ENCODE results near the gene SNX10.

The SNX10 gene

DNA sequence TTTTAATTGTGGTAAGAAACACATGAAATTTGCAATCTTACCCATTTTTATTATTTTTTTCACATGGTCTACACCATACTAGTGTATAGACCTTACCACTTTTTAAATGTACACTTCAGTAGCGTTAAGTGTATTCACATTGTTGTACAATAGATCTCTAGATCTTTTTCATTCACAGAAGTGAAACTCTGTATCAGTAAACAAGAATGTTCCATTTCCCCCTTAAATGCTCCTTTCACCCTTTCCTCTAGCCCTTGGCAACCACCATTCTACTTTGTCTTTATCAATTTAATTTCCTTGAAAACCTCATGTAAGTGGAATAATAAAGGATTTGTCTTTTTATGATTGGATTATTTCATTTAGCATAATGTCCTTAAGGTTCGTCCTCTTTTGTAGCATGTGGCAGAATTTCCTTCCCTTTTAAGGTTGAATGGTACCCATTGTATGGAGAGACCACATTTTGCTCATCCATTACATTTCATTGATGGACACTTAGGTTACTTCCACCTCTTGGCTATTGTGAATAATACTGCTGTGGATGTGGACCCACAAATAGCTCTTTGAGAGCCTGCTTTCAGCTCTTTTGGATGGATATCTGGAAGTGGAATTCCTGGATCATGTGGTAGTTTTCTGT, 45.7 kb downstream of the SNX10 start:
- DNase-seq, result no peak

DNA sequence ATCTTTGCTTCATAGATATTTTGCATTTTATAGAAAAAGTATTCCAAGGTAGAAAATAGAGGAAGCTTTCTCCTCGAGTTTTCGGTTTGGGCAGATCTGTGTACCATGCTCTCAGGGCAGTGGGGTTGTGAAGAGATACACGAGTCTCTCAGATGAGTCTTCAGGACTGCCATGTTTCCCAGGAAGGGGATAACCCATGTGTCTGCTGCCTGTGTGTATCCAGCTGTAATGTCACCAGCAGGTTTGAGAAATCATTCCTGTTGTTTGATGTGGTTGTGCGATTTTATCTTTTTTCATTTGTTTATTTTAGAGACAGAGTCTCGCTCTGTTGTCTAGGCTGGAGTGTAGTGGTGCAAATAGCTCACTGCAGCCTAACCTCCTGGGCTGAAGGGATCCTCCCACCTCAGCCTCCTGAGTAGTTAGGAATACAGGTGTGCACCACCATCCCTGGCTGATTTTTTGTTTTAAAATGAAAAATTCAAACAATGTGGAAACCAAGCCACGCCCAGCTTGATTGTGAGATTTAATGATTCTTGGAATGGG, 48.9 kb downstream of the SNX10 start:
- no peak for DNase-seq

DNA sequence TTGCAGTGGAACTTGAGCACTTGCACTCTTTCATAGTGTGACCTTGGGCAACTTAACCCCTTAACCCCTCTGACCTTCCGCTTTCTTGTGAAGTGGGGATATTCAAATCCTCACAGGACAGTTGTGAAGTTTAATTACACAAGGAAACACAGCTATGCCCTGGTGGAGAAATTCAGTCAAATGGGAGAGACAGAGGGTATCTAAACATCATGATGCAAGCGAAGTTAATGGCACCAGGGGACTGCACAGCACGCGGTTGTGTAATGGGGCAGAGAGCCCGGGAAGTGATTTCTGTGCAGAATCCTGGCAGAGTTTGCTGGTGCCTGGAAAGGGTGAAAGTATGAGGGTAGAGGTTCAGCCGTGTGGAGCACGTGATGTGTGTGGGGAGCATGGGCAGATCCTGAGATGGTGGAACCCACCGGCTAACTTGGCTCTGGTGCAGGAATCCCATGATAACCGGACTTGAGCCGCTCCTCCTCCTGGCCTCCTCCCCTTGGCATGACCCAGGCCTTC, 51.7 kb downstream of the SNX10 start:
- DNase-seq, result no peak

DNA sequence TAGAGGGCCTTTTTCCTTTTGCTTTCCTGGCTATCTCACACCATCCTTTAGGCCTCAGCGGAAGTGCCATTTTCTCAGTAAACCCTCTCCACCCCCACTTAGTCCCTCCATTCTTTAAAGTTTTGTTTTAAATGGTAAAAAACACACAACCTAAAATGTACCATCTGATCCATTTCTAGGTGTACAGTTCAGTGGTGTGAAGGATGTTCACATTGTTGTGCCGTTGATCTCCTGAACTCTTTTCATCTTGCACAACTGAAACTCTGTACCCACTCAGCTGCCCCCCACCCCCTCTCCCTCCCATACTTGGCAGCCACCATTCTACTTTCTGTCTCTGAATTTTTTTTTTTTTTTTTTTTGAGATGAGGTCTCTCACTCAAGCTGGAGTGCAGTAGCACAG, 52.2 kb downstream of the SNX10 start:
- DNase-seq, result no peak

DNA sequence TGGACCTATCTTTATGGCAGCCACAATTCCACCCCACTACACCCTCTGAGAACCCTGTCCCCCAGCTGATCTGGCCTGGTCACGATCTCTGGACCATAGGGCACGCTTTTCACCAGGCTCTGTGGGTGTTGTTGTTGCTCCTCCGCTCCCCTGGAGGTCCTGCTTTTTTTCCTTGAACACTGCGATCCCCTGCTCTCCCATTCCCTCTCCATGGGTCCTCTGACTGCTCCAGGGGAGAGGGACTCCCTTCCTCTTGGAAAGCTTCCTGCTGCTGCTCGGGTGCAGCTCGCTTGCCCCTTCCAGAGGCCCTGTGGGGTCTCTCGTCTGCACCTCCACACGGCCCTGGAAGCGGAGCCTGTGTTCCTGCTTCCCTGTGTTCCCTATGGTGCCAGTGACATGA, 53.5 kb downstream of the SNX10 start:
- no peak for DNase-seq

DNA sequence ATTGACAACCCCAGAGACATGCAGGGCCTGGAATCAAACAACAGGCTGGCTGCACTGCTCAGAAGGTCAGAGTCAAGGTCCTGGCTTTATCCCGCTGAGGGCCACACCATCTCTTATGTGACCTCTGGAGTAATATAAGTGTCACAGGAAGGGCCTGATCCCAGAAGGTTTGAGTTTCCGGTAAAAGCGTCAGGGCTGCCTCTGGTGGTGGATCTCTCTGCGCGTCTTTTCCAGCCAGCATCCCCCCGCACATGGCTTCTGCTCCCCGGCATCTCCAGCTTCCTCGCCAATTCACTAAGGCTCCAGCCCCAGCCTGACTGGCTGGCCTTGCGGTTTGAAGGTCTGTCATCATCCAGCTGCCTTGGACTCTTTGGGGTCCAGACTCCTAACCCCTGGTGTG, 54.2 kb downstream of the SNX10 start:
- DNase-seq, result no peak

DNA sequence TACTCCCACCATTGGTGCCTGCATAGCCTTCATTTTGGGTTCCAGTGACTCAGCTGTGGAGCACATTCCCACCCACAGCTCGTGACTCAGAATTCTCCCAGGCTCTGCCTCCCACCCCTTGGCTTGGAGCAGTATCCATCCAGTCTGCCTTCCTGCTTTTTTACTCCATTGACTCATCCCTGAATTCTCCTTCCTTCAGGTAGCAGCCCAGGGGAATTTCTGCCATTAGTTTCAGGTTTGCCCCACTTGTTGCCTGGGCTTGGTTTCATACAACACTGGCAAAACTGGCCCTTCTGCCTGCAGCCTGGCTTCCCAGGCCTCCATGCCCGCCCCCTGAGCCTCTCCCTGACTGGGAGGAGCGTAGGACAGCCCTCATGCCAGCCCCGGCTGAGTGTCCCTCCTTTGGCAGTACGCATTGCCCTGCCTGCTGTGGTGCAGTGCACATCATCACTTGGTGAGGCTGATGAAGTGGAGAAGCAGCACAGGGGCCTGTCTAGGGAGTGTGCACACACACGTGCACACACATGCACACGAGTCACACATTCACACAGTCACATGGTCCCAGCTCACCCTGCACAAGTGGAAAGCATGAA, 55.0 kb downstream of the SNX10 start:
- DNase-seq, result no peak

DNA sequence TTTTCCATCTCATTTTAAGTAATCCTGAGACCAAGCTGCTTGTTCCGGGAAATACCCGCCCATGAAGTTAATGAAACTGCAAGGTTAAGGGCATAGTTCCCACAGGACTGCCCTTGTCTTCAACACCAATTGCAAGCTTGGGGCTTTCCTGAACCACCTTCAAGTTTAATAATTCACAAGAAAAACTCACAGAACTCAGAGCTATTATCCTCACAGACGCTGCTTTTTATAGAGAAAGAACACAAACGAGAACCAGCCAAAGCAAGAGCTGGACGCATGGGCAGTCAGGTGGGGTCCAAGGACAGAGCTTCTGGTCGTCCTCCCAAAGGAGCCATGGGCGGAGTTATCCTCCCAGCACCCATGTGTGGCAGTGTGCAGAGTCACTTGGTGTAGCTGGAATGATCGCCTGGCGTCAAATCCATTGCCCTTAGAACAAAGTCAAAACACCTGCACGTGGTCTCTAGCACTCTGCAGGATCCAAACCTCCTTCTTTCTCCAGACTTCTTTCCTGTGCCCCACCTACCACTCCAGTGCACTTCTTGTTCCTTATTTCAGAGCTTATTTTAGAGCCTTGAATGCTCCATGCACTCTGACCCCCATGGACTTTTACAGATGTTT, 56.7 kb downstream of the SNX10 start:
- DNase-seq, result no peak

DNA sequence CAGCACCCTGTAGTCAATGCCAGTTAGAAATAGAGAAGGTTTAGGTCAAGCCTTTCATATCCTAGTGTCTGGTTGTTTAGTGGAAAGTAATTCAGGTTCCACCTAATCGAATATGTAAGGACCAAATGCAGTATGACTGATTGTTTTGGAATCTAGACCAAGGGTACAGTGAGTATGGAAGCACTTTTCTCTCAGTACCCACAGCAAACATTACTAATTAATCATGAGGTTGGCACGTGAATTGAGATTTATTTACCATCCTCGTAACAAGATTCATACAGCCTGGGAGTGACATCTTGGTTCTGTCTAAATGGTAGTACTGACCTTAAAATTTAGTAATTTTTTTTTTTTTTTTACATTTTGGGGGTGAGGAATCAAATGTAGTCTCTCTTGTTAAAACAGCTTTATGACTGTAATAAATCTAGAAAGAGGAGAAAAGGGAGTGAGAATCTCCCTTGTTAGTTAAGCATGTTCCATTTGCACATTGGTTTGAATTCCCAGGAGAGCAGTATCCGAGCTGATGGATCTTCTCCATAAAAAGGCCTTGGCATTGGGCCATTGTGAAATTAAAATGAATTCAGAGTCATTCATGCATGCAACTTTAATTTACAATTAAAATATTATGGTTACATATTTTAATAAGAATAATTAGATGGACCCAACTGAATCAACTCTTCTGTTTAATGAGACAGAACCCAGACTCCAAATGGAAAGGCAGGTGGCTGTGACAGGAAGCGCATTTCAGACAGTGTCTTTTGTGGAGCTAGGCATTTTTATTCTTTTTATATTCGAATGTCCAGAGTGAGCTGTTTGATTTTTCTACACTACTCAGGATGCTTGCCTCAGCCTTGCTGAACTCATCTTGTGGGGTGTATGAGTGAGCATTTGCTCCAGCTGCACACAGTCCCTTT, 57.6 kb downstream of the SNX10 start:
- DNase-seq, result no peak

DNA sequence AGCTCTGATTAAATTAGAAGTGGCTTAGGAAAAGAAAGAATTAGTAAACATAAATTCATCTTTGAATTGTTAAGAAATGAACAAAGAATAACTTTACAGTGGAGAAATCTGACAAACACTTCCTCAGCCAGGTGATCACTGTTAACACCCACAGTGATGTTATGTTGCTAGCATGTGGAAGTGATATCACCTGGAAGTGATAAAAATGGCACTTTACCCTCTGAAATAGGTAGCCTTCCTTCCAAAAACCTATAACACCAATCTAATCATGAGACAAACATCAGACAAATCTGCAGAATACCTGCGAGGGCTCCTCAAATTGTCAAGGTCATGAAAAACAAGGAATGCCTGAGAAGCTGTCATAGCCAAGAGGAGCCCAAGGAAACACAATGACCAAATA, 59.5 kb downstream of the SNX10 start:
- no peak for DNase-seq

DNA sequence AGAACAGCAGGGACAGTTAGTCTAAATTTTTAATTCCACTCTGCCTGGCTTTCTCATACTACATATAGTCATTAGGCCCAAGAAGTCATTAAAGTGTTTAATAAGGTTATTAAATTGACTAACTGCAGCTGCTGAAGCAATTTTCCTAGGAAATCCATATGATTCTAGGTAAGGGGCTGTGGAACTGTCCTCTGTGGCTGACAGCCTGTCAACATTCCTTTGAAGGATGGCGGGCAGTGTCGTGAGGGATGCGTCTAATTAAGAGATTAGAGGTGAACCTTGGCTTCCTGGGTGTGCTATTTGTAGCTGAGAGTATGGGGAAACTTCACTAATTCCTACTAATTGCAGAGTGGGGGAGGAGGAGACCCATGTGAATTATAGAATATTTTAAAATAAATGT, 64.6 kb downstream of the SNX10 start:
- no peak for DNase-seq

DNA sequence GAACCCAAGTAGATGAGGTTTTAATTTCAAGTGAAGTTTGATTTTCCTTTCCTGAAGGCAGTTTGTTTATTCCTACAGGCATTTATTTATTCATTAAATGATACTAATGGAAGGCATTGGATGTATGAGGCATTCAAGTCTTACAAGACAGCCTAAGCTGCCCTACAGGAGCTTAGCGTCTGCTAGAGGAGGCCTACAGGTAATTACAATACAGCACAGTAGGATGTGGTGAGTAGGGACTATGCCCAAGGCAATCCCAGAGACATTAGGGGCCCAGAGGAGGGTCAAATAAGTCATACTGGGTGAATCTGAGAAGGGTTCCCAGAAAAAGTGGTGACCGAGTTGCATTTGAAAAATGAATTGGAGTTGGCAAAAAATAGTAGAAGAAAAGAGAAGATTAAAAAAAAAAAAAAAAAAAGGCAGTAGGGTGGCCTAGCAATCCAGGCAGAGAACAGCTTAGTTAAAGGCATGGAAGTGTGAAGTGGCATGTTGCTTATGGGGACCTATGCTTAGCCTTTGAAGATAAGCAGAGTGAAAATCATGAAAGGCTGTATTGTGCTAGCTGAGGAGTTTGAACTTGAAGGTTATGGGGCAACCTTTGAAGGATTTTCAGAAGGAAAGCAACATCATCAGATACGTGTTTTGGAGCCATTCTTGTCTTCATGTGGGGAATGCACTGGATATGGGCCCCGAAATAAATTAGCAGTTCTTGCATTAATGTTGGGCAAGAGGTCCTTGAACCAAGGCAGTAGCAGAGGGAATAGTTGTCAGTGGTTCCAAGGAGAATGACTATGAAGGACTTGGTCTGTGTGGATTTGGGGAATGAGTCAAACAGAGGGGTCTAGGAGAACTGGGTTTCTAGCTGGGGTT, 65.5 kb downstream of the SNX10 start:
- DNase-seq, result no peak

DNA sequence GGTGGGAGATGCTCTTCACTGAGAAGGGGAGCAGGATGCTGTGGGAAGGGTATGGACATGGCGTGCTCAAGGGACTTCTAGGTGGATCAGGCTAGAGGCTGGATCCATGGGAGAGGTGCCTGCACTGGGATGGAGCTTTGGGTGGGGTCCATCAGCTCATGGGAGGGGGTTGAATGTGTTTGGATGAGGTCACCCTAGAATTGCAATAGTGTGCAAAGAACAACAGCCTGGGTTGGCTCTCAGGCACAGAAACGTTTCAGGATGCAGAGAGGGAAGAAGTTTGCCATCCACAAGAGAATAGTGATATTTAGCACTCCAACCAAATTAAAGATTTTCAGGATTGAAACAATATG, 66.1 kb downstream of the SNX10 start:
- DNase-seq, result no peak

DNA sequence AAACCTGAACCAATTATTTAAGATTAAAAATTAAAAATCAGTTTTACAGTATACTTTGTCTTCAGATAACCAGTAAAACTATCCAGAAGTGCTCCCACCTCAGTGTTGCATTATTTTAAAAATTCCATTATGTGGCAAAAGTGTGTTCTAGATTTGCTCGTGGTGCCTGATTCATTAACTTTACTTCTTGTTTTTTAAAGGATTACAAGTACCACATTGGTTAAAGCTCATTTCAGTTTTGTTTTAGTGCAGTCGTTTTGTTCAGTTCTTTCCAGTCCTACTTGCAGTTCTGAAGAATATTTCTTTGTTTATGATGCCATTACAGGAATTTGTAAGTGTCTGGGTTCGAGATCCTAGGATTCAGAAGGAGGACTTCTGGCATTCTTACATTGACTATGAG, 69.0 kb downstream of the SNX10 start:
- DNase-seq, result peak in 1 of 2 donors; percentile 23

DNA sequence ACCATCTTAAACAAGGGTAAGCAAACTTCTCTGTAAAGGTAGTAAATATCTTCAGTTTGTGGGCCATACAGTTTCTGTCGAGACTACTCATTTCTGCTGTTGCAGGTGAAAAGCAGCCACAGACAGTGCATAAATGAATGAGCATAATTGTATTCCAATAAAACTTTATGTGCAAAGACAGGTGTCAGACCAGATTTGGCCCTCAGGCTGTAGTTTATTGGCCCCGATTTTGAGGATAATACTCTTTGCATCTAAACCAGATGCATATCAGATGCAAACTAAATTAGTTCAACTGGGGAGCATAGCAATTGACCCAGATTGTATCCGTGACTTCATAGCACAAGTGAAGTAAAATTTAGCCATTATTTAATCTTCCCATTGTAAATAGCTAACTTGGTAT, 70.0 kb downstream of the SNX10 start:
- DNase-seq, result no peak

DNA sequence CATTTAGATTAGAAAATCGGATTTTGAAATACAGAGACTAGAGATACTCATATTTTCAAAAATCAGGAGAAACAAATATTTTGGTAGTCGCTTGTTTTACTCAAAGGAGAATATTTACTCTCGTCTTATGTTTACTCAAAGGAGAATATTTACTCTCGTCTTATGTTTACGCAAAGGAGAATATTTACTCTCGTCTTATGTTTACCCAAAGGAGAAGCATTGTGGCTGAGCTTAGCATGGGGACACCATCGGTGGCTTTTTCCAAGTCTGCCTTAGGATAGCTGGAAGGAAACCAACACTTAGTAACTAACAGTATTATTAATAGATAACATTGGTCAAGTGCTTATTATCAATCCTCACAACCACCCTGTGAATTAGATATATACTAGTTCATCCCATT, 71.8 kb downstream of the SNX10 start:
- DNase-seq, result no peak

DNA sequence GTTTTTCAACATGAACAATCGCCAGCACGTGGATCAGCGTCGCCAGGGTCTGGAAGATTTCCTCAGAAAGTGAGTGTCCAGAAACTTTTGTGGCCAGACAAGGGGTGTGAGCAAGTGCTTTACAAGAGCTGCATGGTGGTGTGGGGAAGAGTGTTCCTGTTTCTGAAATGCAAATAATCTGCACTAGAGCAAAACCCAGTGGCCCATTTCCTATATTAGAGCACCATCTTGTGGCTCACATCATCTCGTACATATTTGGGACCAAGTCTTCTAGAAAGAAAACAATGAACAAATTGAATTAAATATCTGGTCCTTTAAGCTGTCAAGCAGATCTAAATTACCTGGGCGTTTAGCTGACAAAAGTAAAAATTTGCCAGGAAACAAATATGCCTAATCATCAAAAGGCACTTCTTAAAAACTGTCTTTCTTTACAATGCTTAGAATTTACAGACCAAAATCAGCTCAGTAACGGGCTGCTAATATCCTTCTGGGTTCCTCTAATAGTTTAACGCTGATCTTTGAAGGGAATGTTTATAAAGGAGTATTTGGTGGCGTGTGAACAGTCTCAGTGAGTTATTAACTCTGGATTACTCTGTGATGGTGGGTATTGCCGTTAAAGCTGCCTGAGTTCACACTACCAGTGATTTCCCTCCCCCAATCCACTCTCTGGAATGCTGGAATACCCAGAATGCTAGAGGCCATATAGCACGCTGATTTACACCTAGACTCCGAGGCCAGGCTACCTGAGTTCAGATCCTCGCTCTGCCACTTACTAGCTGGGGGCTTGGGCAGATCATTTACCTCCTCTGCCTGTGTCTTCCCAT, 73.6 kb downstream of the SNX10 start:
- peak in 1 of 2 donors; percentile 86 for DNase-seq

DNA sequence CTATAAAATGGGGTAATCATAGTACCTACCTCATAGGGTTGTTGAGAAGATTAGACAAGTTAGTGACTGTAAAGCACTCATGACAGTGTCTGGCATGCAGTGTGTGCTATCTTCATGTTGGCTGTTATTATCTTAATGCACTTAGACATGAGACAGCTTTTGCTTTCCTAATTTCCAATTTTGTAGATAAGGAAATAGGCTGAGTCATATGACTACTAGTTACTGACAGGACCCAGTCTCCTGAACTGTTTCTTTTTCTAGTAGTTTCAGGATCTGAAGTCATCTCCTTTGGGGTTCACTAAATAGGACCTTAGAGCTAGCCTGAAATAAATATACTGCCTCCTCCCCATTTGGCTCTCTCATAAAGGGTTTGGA, 74.2 kb downstream of the SNX10 start:
- no peak for DNase-seq

DNA sequence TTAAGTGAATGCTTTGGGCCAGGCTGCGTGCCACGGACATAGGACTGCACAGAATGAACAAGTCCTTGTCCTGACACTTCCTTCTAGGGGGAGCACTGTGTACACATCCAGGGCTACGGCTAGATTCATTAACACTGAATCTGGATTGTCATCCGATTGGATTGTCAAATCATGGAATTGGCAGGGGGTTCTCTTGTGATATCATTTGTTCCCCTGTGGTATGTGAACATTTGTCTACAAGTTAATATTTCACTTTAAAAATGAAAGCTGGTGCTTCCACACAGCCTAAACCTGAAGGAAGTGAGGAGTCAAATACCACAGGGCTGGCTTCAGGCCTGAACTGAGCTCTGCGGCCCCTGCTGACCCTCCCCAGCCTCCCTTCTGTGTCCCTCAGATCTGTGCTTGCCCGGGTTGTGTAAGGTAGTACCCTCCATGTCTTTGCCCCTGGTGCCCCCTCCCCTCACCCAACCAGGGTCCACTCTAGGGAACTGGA, 75.6 kb downstream of the SNX10 start:
- DNase-seq, result no peak

DNA sequence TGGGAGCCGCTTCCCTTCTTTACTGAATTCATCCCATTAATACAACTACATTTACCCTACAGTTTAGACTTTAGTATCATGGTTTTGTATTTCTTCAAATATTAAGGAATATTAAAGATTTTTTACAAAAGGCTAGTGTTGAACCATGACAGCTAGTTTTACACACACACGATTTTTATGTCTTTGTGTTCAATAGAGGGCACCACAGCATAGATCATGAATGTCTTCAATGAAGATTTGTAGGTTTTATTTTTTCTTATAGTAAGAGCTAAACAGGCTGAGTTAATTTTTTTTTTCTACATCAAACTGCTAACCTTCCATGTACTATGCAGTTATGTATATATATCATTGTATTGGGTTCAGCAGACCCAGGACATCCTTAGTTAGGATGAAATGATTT, 76.9 kb downstream of the SNX10 start:
- DNase-seq, result no peak

DNA sequence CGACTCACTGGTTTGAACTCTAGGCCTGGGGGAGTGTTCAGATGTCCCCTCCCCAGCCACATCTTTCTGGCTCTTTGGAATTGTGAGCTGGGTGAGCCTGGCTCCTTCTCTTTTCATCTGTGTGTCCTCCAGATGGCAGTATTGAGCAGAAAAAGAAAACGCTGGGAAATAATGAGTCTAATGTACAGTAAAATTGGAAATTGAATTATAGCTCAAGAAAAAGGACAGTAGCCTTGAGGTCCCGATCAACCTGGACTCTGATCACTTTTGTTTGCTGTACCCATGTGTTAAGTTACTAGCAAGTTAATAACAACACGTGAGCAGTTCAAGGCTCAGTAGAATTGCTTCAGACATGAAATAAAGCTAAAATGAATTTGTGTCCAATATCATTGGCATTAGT, 77.9 kb downstream of the SNX10 start:
- peak in 1 of 2 donors; percentile 29 for DNase-seq
